HEK293 (cell line): Measurements from ENCODE around the gene SYNGR3.

Experiments used
- CTCF ChIA-PET: fragments of 350-600 bp; formaldehyde crosslinking; extraction: SDS; loops from one replicate; lab custom pipeline; 2021; ENCODE audit warnings: antibody characterized with exemption; lab: Yijun Ruan, JAX
- POLR2A ChIA-PET: fragments of 300-600 bp; formaldehyde crosslinking; extraction: SDS; loops from one replicate; lab custom pipeline; 2020; ENCODE audit warnings: antibody characterized with exemption, inconsistent platforms; lab: Yijun Ruan, JAX
- H3K27ac ChIP-seq: fragments of 200-500 bp; sonication (Bioruptor generic); 2 replicates; pipeline ENCODE4 v1.5.1; 2014; ENCODE audit warnings: low read depth, low read length, control low read depth, inconsistent platforms; ENCODE audit errors: extremely low read depth
- H3K36me3 ChIP-seq, 2 experiments: fragments of 200-500 bp in 1 of 2; sonication (Bioruptor generic) in 1 of 2; 1 replicate in 1 of 2; 2 replicates in 1 of 2; pipeline ENCODE4 v1.5.1; 2014 to 2017; ENCODE audit warnings: inconsistent platforms in 2 of 2, low read length in 2 of 2; ENCODE audit not compliant: control insufficient read depth in 2 of 2, insufficient read depth in 1 of 2
- H3K4me1 ChIP-seq: fragments of 200-500 bp; sonication (Bioruptor generic); 2 replicates; pipeline ENCODE4 v1.5.1; 2014; ENCODE audit warnings: mild to moderate bottlenecking, low read length, inconsistent platforms; ENCODE audit not compliant: control insufficient read depth, insufficient read depth
- H3K4me3 ChIP-seq: 2 replicates; pipeline ENCODE4 v1.5.1; 2011; ENCODE audit warnings: low read depth, mild to moderate bottlenecking, control low read depth, low read length, moderate library complexity
- H3K9me3 ChIP-seq: fragments of 200-500 bp; sonication (Bioruptor generic); 2 replicates; pipeline ENCODE4 v1.5.1; 2014; ENCODE audit warnings: low read depth, low read length, inconsistent platforms; ENCODE audit not compliant: control insufficient read depth, insufficient read depth
- ATF2 ChIP-seq: fragments of 450-650 bp; formaldehyde crosslinking; IDR thresholded peaks from 2 replicates; pipeline ENCODE4 v1.5.1; 2016; ENCODE audit warnings: missing biosample characterization, missing genetic modification characterization, low read depth
- BCL11A ChIP-seq: fragments of 450-650 bp; formaldehyde crosslinking; IDR thresholded peaks from 2 replicates; pipeline ENCODE4 v1.5.1; 2016; ENCODE audit warnings: low read depth, missing biosample characterization, missing genetic modification characterization
- HOXD13 ChIP-seq: sonication (generic); formaldehyde crosslinking; IDR thresholded peaks from 2 replicates; pipeline ENCODE4 v1.8.0; 2022; ENCODE audit warnings: missing genetic modification reagents, borderline replicate concordance
- INSM2 ChIP-seq: fragments of 450-650 bp; formaldehyde crosslinking; IDR thresholded peaks from 2 replicates; pipeline ENCODE4 v1.5.1; 2016; ENCODE audit warnings: missing biosample characterization, missing genetic modification characterization
- KLF7 ChIP-seq: fragments of 450-650 bp; formaldehyde crosslinking; IDR thresholded peaks from 2 replicates; pipeline ENCODE4 v1.5.1; 2016; ENCODE audit warnings: missing biosample characterization, missing genetic modification characterization, borderline replicate concordance
- PRDM2 ChIP-seq: fragments of 450-650 bp; formaldehyde crosslinking; IDR thresholded peaks from 2 replicates; pipeline ENCODE4 v1.5.1; 2016; ENCODE audit warnings: missing biosample characterization, missing genetic modification characterization, borderline replicate concordance
- ZBTB10 ChIP-seq: fragments of 450-650 bp; formaldehyde crosslinking; IDR thresholded peaks from 2 replicates; pipeline ENCODE4 v1.5.1; 2016; ENCODE audit warnings: missing biosample characterization, missing genetic modification characterization
- ZBTB44 ChIP-seq: fragments of 450-650 bp; IDR thresholded peaks from 2 replicates; pipeline ENCODE4 v1.5.1; 2018; ENCODE audit warnings: missing biosample characterization, mild to moderate bottlenecking, missing genetic modification characterization
- ZFP37 ChIP-seq: fragments of 450-650 bp; formaldehyde crosslinking; IDR thresholded peaks from 2 replicates; pipeline ENCODE4 v1.5.1; 2016; ENCODE audit warnings: missing biosample characterization, missing genetic modification characterization
- ZNF18 ChIP-seq: fragments of 450-650 bp; formaldehyde crosslinking; IDR thresholded peaks from 2 replicates; pipeline ENCODE4 v1.5.1; 2016; ENCODE audit warnings: missing biosample characterization, missing genetic modification characterization
- ZNF26 ChIP-seq: fragments of 450-650 bp; formaldehyde crosslinking; IDR thresholded peaks from 2 replicates; pipeline ENCODE4 v1.5.1; 2016; ENCODE audit warnings: missing biosample characterization, missing genetic modification characterization
- ZNF394 ChIP-seq: fragments of 450-650 bp; formaldehyde crosslinking; IDR thresholded peaks from 2 replicates; pipeline ENCODE4 v1.5.1; 2016; ENCODE audit warnings: missing biosample characterization, missing genetic modification characterization, mild to moderate bottlenecking, moderate library complexity, borderline replicate concordance
- ZNF423 ChIP-seq: fragments of 450-650 bp; formaldehyde crosslinking; IDR thresholded peaks from 2 replicates; pipeline ENCODE4 v1.5.1; 2016; ENCODE audit warnings: missing biosample characterization, missing genetic modification characterization
- ZNF433 ChIP-seq: fragments of 450-650 bp; formaldehyde crosslinking; IDR thresholded peaks from 2 replicates; pipeline ENCODE4 v1.5.1; 2016; ENCODE audit warnings: missing biosample characterization, missing genetic modification characterization, low read depth
- ZNF639 ChIP-seq: fragments of 450-650 bp; formaldehyde crosslinking; IDR thresholded peaks from 2 replicates; pipeline ENCODE4 v1.5.1; 2016; ENCODE audit warnings: missing biosample characterization, missing genetic modification characterization
- ZNF654 ChIP-seq: fragments of 450-650 bp; formaldehyde crosslinking; IDR thresholded peaks from 2 replicates; pipeline ENCODE4 v1.5.1; 2016; ENCODE audit warnings: low read depth, missing biosample characterization, missing genetic modification characterization

SYNGR3 gene

GRCh38 chr16:1976951-1977874 is 12.6 kb upstream of the SYNGR3 start:
- CTCF ChIA-PET, result interaction anchor here (0.6 kb wide), 1 partner anchor 164 kb away, joined by 3 read pairs; no protein-coding TSS in a partner anchor
- Histone ChIP-seq H3K4me1 (no peaks in the 10 kb centered on the region), H3K27ac (no peak overlapping the region), H3K36me3 (peaks cover 0 to 59% of the 10 kb centered on the region in 2 experiments; a peak in 1 of 3 replicates), H3K4me3 (no peak overlapping the region), H3K9me3 (no peaks in the 10 kb centered on the region)
- POLR2A ChIA-PET, result interaction anchor here (0.6 to 10.1 kb wide), 4 partner anchors 12 to 1337 kb away, joined by 3 to 76 read pairs (median 4); partner anchors contain the start of genes RPS2 and TRAF7
- TF ChIP-seq ZNF18 (tag by site-specific recombination) (no peak), ZNF26 (tag by site-specific recombination) (no peak), BCL11A (no peak), ZNF394 (tag by site-specific recombination) (no peak), ZNF654 (tag by site-specific recombination) (no peak), ZNF639 (no peak), ZBTB10 (tag by site-specific recombination) (no peak), HOXD13 (CRISPR knock-in tag) (no peak), ZNF423 (tag by site-specific recombination) (no peak), KLF7 (tag by site-specific recombination) (no peak), ZNF433 (tag by site-specific recombination) (no peak), INSM2 (tag by site-specific recombination) (no peak), ZFP37 (tag by site-specific recombination) (no peak), PRDM2 (tag by site-specific recombination) (no peak), ZBTB44 (tag by site-specific recombination) (no peak), ATF2 (tag by site-specific recombination) (no peak)
